Cerebellar cortex (tissue), 1 donor: ENCODE results near the gene OBSL1.

ENCODE experiments used
- DNase-seq: peaks from one replicate; pipeline ENCODE4 v3.0.0-alpha.2; 2015; ENCODE audit warnings: low spot score

OBSL1 gene

GRCh38 chr2:219565130-219566080, 5.9 kb downstream of the OBSL1 start:
- no peak for DNase-seq

DNA sequence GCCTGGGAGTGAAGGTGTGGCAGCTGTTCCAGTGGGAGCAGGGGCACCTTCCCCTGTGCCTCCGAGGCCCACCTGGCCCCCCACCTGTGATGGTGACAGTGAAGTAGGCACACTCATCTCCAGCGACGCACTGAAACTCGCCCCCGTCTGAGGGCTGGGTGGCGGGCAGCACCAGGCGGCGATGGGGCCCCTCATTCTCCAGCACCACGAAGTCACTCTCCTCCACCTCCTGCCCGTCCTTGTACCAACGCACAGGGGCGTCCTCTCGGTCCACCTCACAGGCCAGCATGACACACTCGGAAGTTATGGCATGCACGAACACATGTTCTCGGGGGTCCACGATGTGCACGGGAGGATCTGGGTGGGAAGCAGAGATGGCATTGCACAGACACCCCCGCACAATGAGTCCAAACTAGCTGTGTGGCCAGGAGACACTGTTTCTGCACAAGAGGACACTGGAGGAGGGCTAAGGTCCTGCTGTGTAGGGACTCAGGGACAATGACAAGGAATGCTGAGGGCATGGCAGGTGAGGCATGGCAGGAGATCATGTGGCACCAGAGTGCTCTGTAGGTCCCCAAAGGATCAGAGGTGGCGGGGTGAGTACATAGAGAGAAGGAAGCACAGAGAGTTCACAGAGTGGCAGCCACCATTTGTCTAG, 7.9 kb downstream of the OBSL1 start:
- no peak for DNase-seq

DNA sequence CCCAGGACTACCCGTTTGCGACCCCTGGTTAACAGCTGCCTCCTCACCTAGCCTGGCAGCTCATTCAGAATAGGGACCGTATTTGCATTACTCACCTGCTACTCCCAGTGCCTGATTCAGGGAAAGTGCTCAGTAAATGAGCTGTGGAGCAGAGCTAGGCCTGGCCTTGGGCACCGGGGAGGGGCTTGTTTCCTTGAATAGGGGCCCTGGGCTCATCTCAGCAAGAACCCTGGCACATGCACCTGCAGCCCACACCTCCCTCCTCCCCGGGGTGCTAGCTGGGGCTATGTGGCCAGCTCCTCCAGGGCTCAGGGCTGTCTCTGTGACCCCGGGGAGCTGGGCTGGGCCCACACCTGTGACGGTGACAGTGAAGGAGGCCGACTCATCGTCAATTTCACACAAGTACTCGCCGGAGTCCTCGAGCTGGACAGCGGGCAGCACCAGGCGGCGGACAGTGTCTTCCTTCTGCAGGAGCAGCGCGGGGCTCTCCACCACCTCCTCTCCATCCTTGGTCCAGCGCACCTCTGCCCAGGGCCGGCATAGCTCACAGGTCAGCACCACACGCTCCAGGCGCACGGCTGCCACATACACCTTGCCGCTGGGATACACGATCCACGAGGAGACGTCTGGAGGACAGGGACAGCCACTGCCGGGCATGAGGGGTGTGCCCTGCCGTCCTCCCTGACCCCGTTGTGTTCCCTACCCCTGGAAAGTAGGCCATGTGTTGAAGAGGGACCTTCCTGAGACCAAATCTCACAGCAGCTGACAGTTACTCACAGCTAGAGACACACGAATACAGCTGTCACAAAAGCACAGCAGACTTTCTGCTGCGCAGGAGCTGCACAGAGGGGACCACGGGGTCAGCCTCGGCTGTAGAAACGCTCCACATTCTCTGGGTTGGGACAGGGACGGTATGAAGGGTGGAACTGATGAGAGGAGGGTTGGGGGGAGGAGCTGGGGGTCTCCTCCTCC, 9.0 kb downstream of the OBSL1 start:
- DNase-seq = no peak

DNA sequence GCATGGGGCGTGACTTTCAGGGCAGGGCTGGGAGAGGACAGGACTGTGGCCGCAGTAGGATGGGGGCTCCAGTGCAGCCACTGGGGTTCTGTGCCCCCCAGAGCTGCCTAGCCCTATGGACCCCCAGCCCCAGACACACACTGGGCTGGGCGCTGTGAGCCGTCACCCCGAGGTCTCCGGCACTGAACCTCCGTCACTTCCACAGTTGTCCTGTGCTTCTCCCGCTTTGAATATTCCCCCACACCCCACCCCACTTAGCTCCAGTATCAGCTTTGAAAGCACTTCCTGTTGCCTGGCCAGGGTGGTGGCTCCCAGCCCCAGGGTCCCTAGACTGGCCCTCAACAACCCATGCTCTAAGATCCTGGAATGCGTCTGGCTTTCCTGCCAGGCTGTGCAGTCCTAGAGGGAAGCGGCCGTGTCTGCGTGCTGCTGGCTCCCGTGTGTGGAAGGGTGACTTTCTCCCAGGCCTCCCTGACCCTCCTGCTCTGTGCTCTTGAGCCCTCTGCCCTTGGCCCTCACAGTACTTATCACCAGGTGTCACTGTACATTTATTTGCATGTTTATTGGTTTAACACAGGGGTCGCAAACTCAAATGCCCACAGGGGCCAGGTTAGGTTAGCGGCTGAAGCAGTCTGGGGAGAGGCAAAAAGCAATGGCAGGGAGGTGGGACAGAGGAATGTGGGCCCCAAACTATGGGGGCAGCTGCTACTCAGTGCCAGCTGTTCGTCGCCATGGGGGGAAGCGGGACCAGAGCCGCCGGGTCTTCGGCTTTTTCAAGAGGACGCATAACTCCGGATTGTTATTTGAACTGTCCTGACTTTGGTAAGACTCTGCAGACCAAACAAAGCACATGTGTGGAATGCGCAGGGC, 9.9 kb downstream of the OBSL1 start:
- DNase-seq = no peak

- no peak for DNase-seq
Observed at GRCh38 chr2:219560893-219561178, 10.5 kb downstream of the OBSL1 start.

GRCh38 chr2:219560037-219560892, 11.1 kb downstream of the OBSL1 start:
- no peak for DNase-seq

DNA sequence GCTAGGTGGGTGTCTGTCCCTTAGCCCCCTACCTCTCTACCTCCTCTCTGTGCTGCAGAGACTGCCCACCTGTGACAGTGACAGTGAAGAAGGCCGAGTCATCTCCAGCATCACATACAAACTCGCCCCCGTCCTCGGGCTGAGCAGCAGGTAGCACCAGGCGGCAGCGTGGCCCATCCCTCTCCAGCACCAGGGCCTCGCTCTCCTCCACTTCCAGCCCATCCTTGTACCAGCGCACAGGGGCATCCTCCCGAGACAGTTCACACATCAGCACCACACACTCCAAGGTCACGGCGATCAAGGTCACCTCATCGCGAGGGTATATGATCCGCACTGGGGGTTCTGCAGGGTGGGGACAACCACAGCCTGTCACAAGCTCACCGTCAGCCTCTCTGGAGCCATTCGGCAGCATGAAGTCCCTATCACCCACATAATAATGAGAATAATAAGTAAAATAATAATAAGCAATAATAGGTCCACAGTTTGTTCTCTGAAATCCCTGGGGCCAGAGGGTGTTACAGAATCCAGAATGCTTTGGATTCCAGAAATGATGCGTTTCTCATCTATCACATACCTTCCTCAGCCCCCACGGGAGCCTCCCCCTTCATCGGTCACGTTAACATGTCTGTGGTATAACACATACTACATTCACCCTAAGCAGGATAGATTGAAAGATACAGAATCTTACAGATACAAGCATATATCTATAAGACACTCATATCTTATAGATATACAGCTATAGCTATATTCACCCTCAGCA, 12.0 kb downstream of the OBSL1 start:
- no peak for DNase-seq

- DNase-seq = no peak
Observed at GRCh38 chr2:219557791-219558785, 13.3 kb downstream of the OBSL1 start.

DNA sequence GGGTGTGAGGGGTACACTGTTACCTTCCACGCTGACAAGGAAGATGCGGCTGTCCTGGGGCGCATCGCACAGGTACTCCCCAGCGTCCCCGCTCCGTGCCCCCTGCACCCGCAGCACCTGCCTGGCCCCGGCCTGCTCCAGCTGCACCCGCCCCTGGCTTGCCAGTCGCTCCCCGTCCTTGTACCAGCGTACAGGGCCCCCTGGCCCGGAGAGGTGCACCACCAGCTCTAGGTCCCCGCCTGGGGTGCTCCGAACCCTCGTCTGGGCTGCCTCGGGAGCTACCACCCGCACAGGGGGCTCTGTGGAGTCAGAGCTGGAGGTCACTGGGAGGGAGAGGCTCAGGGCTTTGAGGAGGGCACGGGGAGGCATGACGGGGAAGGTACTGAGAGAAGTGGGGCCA, 14.0 kb downstream of the OBSL1 start:
- no peak for DNase-seq

DNA sequence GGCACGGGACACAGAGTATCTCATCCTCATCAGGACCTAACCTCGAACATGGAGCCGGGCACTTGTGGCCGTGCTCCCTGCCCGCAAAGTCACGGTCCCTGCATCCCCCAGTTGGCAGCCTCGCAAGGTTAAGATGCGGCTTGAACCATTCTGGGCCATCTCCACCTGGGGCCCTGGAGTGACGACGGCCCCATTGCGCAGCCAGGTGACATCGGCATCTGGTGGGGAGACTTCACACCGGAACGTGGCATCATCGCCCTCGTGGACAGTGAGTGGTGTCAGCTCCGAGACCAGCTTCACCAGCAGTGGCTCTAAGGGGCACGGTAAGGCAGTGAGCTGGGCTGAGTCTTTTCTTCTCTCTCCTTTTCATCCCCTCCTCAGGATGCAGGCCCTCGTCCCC, 14.9 kb downstream of the OBSL1 start:
- no peak for DNase-seq

GRCh38 chr2:219555956-219556355, 15.4 kb downstream of the OBSL1 start:
- DNase-seq = no peak

GRCh38 chr2:219554350-219554749, 17.0 kb downstream of the OBSL1 start:
- DNase-seq = no peak

DNA sequence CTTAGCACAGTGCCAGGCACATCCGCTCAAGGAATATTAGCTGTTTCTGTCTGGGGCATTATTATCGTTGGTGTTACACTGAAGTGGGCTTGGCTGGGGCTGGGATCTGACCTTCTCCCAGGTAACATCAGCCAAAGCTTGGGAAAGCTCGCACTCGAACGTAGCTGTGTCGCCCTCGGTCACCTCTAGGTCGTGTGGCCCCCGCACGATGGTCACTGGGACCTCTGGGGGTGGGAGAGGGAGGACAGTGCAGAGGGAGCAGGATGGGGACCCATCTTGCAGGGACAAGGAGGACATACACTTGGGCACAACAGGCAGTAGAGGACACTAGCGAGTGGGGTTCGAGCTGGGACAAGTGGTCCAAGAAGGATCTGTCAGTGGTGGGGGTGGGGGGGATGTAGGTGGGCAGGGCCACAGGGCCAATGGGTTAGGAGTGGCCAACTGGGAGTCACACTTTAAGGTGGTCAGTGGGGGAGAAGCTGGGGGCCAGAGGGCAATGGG, 17.8 kb downstream of the OBSL1 start:
- no peak for DNase-seq

DNA sequence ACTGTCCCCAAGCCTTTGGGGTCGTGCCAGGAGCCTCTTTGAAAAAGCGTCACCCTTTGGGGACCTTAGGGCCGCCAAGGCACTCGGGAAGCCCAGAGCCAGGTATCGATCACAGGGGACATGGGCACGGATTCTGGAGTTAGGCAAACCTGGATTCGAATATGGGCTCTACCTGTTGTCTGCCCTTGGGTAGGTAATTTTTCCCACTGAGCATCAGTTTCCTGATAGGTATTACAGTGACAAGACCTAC, 18.2 kb downstream of the OBSL1 start:
- DNase-seq = no peak

DNA sequence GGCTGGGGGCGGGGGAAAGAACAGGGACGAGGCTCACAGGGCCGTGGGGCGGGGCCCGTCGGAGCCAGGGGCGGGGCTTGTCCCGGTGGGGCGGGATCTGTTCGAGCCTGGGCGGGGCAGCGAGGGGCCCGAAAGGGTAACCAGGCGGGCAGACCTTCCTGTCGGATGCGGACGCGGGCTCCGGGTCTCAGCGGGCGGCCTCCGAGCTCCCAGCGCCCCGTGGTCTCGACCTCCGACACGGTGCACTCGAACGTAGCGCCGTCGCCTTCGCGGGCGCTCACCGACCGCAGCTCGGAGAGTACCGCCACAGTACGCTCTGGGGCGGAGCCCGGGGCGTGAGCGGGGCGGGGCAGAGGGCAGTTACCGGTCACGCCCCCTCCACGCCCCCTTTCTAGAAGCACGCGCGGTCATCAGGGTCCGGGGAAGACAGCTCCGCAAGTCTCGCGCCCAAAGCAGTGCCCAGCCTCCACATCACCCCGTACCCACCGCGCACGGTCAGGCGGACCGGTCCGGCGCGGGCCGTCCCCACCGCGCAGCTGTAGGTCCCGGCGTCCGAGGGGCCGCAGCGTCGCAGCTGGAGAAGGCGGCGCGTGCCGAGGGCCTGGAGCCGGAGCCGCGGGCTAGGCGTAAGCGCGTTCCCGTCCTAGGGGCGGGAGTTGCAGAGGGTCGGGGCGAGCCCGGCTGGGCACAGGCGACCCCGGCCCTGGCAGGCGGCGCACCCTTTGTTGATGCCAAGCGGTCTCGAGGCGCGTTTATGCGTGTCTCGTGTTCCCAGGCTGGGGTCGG, 18.8 kb downstream of the OBSL1 start:
- peak; percentile 75 for DNase-seq

DNA sequence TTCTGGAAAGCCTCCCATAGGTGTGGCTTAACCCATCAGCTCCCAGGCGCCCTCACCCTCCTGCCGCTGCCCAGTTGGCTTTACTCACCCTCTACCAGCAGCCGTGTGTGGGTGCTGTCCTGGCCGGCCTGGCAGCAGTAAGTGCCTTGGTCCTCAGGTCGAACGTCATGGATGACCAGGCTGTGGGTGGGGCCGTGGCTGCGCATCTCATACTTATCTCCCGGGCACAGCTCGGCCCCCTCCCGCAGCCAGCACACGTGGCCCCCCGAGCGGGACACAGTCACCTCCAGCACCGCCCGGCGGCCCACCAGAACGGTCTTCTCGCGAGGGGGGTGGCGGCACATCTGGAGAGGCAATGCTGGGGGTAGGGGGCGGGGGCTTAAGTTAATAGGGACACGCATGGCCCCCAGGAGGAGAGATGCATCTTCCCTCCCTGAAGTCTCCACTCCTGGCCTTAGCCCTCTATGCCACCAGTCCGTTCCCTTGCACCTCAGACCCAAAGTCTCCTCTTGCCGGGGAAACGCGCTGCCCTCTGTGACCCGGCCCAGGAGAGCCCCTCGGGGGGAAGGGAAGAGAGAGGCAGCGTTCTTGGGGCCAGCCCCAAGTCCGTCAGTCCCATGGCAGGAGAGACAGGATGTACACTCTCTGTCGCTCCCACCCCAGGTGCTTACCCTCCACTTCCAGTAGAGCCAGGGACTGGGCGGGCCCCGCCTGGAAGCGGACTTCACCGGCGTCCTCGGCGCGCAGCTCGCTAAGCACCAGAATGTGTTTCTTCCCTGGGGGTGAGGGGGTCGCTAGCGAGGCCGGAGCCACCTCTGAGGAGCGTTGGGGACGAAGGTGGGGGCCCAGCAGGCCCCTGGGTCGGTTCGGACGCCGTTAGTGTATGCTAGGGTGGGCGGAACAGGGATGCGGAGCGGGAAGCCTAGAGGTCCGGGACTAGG, 19.6 kb downstream of the OBSL1 start:
- DNase-seq = no peak

- no peak for DNase-seq
Observed at GRCh38 chr2:219549619-219550018, 21.7 kb downstream of the OBSL1 start.
